Spleen (tissue), 3 donors: Measurements from ENCODE around the gene UCHL5.

ENCODE experiments used
- POLR2A ChIP-seq, 3 donors: fragments of 450-650 bp; IDR thresholded peaks; one replicate each; pipeline ENCODE4 v1.5.1; 2017; ENCODE audit warnings: antibody characterized with exemption in 3 of 3, mild to moderate bottlenecking in 1 of 3
- POLR2AphosphoS5 ChIP-seq, 3 donors: sonication (generic); formaldehyde crosslinking; IDR thresholded peaks; one replicate each; pipeline ENCODE4 v1.5.1; 2017; ENCODE audit warnings: antibody characterized with exemption in 3 of 3

DNA sequence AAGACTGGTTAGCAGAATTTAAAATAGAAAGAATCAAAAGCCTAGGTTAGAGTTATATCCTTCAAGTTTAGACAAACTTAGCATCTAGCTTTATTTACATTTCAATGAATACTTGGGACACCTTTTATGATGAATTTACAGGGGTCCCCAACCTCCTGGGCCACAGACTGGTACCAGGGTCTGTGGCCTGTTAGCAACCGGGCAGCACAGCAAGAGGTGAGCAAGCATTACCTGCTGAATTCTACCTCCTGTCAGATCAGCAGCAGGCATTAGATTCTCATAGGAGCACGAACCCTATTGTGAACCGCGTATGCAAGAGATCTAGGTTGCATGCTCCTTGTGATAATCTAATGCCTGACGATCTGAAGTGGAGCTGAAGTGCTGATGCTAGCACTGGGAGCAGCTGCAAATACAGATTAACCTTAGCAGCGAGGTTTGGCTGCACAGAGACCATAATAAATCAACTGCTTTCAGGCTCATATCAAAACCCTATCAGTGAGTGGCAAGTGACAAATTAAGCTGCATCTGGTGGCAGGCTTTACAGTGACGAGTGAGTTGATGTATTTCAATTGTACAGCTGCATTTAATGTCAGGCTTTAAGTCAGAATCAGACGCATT lies 82.0 kb downstream of the UCHL5 start:
- TF ChIP-seq POLR2A (IDR thresholded peaks at IDR 0.05) (no peak), POLR2AphosphoS5 (IDR thresholded peaks at IDR 0.05) (no peak)
